Anterior cingulate cortex (tissue), 58 donors: ENCODE measurements around the gene PRR5.

Experiments used
- DNase-seq, 58 donors: peaks; one replicate each; lab custom pipeline; 2025; lab: John Stamatoyannopoulos, UW

The PRR5 gene

DNA sequence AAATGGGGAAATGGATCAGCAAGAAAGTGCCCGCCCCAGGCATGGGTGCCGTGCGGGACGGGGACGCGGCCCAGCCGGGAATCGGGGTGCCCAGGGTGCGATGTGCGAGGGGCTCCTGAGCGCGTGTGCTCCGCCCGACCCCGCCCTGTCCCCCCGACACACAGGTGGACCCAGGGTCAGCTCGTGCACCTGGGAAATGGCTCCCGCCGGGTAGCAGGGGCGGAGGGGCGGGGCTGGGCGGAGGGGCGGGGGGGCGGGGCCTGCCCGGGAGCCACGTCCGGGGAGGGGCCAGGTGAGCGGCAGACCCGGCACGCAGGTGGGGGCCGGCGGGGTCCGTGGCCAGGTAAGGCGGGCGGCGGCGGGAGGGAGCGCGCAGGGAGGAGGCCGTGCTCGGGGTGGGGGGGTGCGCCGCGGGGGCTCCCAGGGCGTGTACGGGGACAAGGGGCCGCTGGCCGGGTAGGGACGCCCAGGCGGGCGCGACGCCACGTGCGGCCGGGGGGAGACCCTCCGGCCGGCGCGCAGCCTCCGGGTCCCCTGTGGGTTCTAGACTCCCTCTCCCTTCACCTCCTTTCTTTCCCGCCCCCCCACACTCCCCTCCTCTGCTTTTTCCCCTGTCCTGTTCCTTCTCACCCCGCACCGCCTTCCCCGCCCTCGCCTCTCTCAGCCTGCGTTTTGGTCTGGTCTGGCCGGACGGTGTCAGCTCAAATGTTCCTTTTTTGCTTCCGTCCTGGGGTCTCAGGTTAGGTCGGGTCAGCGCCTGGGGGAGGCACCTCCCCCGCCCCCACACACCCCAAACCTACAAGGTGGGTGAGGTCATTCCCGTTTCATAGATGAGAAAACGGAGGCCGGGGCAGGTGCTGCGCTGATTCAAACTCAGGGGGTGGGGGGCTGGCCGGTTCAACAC is 50.5 kb downstream of the PRR5 start, which contains the start of gene ARHGAP8:
Gene ARHGAP8, plus strand, starts transcription at position 291 of the 904 bp plus-strand sequence. CDS start 33,953 bp downstream, outside the sequence.
- DNase-seq = no peak

DNA sequence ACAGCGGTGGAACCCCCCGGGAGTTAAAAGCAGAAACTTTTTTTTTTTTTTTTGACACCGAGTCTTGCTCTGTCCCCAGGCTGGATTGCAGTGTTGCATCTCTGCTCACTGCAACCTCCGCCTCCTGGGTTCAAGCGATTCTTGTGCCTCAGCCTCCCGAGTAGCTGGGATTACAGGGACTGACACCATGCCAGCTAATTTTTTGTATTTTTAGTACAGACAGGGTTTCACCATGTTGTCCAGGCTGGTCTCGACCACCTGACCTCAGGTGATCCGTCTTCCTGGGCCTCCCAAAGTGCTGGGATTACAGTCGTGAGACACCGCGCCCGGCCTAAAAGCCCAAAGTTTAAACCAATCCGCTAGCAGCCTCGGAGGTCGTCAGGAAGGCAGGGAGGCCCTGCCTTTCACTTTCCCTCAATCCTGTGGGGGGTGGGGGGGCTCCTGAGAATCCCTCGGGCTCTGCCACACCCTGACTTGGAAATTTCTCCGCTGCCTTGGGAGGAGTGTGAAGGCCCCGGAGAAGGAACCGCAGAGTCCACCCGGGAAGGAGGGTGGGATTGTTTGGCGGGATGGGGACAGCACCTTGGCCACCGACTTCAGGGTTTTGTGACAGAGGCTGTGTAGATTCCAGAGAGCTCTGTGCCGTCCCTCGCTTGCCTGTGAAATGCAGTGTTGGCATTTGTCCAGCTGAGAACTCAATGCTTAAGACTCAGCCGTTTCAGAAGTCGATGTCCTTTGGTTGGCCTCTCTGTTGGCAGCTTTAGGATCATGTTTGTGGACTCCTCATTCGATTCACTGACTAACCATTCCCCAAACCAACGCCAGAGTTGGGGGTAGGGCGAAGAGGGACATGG is 51.4 kb downstream of the PRR5 start:
- no peak for DNase-seq

DNA sequence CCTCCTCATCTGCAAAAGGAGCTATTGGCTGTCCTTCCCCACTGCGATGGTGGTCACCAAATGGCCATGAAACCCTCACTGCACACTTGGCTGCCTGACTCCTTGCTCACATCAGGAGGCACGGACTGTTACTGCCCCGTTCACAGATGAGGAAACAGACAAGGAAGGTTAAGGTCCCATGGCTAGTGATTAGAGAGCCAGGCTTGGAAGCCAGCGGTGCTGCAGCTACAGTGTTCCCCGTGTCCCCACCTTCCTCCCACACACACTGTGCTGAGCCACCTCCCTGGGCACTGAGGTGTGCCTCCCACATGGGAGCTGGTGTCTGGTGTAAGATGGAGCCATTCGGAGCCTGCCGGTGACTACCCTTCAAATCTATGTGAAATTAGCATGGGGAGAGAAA is 53.0 kb downstream of the PRR5 start:
- no peak for DNase-seq

DNA sequence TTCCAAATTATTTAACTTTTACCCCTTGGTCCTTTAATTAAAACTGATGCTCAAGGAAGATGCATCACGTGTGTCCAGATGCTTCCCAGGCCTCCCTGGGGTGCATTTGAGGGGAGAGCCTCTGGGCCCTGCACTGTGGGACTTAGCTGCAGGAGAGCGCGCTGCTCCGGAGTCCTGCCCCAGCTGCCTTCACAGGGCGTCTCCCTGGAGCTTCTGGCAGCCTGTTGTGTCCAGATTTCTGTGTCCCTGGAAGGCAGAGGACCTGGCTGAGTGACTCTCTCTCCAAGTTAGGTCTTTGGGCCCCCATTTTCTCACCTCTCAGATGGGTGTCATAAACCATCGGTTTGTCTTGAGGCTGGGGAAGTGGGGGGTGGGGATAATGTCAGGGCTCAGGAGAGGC is 53.4 kb downstream of the PRR5 start:
- DNase-seq = no peak

DNA sequence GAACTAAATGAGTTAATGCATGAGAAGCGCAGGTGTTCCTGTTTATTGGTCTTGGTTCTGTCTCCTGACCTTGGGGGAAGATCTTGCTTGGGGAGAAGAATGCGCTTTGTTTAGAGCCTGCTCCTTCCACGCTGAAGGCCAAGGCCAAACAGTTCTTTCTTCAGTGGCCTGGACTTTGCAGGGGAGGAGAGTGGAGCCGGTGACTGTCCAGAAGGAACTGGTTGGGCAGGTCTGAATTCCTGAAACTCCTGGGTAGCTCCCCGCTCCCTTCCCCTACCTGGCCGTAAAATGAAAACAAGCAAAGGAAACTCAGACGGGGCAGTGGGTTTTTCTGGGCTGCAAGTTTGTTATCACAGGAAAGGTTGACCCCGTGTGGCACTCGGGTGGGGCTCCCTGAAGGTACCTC is 54.0 kb downstream of the PRR5 start:
- DNase-seq = no peak

- no peak for DNase-seq
These were observed 56.5 kb downstream of the PRR5 start for GRCh38 chr22:44758344-44758973.

DNA sequence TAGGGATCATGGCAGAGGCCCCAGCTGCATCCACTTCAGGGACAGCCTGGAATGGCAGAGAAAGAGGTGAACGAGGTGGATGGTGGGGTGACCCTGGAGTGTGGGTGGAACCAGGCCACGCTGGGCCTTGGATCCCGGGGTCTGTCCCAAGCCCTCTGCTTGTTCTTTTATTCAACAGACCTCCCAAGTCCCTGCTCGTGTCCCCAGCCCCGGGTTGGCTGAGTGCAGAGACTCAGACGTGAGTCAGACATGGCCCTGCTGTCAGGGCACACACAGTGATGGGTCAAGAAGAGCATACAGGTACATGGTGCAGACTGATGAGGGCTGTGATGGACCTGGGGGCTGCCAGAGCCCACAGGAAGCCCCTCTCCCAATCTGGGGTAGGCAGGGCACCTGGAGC is 57.0 kb downstream of the PRR5 start:
- DNase-seq = no peak

- DNase-seq = no peak
These were observed 57.7 kb downstream of the PRR5 start for GRCh38 chr22:44759430-44760310.

GRCh38 chr22:44760476-44760875 is 58.5 kb downstream of the PRR5 start:
- DNase-seq = no peak

DNA sequence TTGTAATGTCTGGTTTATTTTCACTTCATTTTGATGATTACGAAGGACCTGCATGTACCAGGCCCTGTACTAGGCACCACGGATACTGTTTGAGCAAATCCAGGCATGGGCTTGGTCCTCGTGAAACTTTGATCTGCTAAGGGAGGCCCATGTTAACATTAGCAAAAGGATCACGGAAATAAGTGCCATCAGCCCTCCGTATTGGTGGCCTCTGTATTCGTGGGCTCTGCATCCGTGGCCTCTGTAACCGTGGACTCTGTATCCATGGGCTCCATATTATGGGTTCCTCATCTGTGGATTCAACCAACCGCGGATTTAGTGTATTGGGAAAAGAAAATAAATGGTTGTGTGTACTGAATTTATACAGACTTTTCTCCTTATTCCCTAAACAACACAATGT is 59.0 kb downstream of the PRR5 start:
- DNase-seq = no peak

- DNase-seq = no peak
These were observed 62.4 kb downstream of the PRR5 start for GRCh38 chr22:44764373-44764772.

DNA sequence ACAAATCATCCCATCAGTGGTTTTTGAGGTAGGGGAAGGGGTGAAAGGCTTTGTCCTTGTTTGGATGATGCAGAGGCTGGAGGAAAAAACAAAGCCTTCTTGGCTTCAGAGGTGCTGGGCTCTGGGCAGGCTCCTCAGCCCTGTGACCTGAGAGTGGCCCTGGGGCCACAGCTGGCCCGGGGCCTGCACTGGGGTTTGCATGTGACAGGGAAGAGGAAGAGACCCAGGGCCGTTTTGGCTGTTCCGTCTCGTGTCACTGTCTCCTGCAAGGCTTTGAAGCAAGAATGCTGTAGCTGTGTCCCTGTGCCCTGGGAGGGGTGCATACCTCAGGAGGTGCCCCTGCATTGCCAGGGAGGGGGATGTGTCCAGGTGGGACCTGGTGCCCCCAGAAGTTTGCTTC is 63.0 kb downstream of the PRR5 start:
- DNase-seq = no peak

- no peak for DNase-seq
These were observed 63.7 kb downstream of the PRR5 start for GRCh38 chr22:44765571-44766285.

DNA sequence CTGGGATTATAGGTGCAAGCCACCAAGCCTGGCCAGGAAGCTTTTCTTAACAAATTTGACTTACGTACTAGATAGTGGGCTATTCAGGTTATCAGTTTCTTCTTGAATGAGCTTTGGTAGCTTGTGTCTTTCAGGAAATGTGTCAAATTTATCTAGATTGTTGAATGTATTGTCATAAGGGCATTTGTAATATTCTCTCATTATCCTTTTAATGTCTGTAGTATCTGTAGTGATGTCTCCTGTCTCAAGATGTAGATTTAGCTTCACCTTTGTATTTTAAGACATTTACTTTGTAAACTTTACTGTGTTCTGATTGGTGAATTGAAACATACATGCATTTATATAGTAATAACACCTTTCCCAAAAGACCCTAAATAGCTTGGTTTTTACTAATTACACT is 71.1 kb downstream of the PRR5 start:
- no peak for DNase-seq

GRCh38 chr22:44775862-44776261 is 73.9 kb downstream of the PRR5 start:
- DNase-seq = no peak

GRCh38 chr22:44776605-44777363 is 74.8 kb downstream of the PRR5 start:
- no peak for DNase-seq

DNA sequence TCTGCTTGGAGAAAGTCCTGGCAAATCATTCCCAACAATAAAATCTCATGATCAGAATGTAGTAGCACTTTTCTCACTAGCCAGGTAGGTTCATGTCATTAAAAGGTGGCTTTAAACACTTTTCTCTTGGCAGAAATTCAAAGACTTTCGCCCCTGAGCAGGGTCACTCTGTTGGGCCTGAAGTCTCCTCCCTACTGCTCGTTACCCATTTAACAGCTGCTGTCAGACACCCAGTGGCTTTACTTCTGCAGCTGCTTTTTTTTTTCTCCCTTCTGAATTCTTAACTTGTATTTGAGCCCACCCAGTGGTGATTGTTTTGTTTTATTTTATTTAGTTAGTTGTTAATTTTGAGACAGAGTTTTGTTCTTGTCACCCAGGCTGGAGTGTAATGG is 75.4 kb downstream of the PRR5 start:
- no peak for DNase-seq

GRCh38 chr22:44780876-44781449 is 79.0 kb downstream of the PRR5 start:
- no peak for DNase-seq
